ENCODE results near the gene ARHGEF4.

GRCh38 chr2:130975729-130976128 lies 139.0 kb downstream of the ARHGEF4 start:
- no peak for TF ChIP-seq POLR2AphosphoS5 (IDR thresholded peaks at IDR 0.05)
- TF ChIP-seq POLR2A (IDR thresholded peaks at IDR 0.05), result no peak
- no peak for TF ChIP-seq CTCF (IDR thresholded peaks at IDR 0.05 in 8 of 11, conservative IDR thresholded peaks at IDR 0.05 in 3 of 11)

Data from spleen (tissue), 7 donors.